Measurements from ENCODE around the gene PLXNA1.

PLXNA1 gene

GRCh38 chr3:126992216-126992615 is 9.3 kb downstream of the PLXNA1 start:
- no peak for TF ChIP-seq CTCF (IDR thresholded peaks at IDR 0.05)

GRCh38 chr3:126992776-126993175 is 9.9 kb downstream of the PLXNA1 start:
- TF ChIP-seq CTCF (IDR thresholded peaks at IDR 0.05) = no peak

- TF ChIP-seq CTCF (IDR thresholded peaks at IDR 0.05) = no peak
These were observed 10.5 kb downstream of the PLXNA1 start for GRCh38 chr3:126993436-126993835.

- no peak for TF ChIP-seq CTCF (IDR thresholded peaks at IDR 0.05)
These were observed 11.8 kb downstream of the PLXNA1 start for GRCh38 chr3:126994661-126995245.

- no peak for TF ChIP-seq CTCF (IDR thresholded peaks at IDR 0.05)
These were observed 12.4 kb downstream of the PLXNA1 start for GRCh38 chr3:126995254-126995780.

- TF ChIP-seq CTCF (IDR thresholded peaks at IDR 0.05) = no peak
These were observed 13.1 kb downstream of the PLXNA1 start for GRCh38 chr3:126995926-126996512.

GRCh38 chr3:126996905-126997304 is 14.0 kb downstream of the PLXNA1 start:
- TF ChIP-seq CTCF (IDR thresholded peaks at IDR 0.05) = no peak

All from LNCAP (cell line).